GM13976 (cell line): ENCODE data around the gene ADGRL2.

ENCODE experiments used
- DNase-seq: peaks from one replicate; pipeline ENCODE4 v3.0.0; 2012; ENCODE audit warnings: low spot score
- in situ Hi-C: fragments of 300-500 bp; cut with MboI; formaldehyde crosslinking; loops from one replicate; pipeline ENCODE4 v1.12.0; 2022; ENCODE audit warnings: low sequenced_read_pairs, mixed read lengths, inconsistent platforms; ENCODE audit not compliant: unreplicated experiment
- TF ChIP-seq, protein P1 (sequence below): IDR thresholded peaks from 2 replicates; pipeline ENCODE4 v1.5.1; 2012; ENCODE audit warnings: borderline replicate concordance, mild to moderate bottlenecking; ENCODE audit not compliant: insufficient read depth; ENCODE audit errors: extremely low read depth, missing control alignments, control extremely low read depth

ADGRL2 gene

GRCh38 chr1:81936853-81937252, 136.1 kb downstream of the ADGRL2 start:
- no peak for DNase-seq
- TF ChIP-seq, protein P1, sequence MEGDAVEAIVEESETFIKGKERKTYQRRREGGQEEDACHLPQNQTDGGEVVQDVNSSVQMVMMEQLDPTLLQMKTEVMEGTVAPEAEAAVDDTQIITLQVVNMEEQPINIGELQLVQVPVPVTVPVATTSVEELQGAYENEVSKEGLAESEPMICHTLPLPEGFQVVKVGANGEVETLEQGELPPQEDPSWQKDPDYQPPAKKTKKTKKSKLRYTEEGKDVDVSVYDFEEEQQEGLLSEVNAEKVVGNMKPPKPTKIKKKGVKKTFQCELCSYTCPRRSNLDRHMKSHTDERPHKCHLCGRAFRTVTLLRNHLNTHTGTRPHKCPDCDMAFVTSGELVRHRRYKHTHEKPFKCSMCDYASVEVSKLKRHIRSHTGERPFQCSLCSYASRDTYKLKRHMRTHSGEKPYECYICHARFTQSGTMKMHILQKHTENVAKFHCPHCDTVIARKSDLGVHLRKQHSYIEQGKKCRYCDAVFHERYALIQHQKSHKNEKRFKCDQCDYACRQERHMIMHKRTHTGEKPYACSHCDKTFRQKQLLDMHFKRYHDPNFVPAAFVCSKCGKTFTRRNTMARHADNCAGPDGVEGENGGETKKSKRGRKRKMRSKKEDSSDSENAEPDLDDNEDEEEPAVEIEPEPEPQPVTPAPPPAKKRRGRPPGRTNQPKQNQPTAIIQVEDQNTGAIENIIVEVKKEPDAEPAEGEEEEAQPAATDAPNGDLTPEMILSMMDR: no peak
- in situ Hi-C loops: no loop called here

GRCh38 chr1:81937791-81938450, 137.2 kb downstream of the ADGRL2 start:
- in situ Hi-C loops: no loop called here
- TF ChIP-seq, protein P1: no peak
- DNase-seq: no peak

- TF ChIP-seq, protein P1: no peak
- DNase-seq: no peak
- in situ Hi-C loops: no loop called here
These were observed 147.8 kb downstream of the ADGRL2 start for GRCh38 chr1:81948495-81948894.

GRCh38 chr1:81949421-81949820, 148.7 kb downstream of the ADGRL2 start:
- no peak for DNase-seq
- in situ Hi-C loops: no loop called here
- TF ChIP-seq, protein P1: no peak

DNA sequence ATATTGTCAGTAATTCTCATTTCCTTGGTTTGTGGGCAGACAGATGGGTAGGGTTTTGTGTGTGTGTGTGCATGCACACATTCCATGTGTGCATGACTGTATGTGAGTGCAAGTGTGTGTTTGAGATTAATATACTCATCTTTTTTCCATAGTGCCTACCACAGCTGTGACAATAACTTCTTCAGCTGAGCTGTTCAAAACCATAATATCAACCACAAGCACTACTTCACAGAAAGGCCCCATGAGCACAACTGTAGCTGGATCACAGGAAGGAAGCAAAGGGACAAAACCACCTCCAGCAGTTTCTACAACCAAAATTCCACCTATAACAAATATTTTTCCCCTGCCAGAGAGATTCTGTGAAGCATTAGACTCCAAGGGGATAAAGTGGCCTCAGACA, 149.3 kb downstream of the ADGRL2 start:
- in situ Hi-C loops: no loop called here
- no peak for DNase-seq
- TF ChIP-seq, protein P1: no peak

DNA sequence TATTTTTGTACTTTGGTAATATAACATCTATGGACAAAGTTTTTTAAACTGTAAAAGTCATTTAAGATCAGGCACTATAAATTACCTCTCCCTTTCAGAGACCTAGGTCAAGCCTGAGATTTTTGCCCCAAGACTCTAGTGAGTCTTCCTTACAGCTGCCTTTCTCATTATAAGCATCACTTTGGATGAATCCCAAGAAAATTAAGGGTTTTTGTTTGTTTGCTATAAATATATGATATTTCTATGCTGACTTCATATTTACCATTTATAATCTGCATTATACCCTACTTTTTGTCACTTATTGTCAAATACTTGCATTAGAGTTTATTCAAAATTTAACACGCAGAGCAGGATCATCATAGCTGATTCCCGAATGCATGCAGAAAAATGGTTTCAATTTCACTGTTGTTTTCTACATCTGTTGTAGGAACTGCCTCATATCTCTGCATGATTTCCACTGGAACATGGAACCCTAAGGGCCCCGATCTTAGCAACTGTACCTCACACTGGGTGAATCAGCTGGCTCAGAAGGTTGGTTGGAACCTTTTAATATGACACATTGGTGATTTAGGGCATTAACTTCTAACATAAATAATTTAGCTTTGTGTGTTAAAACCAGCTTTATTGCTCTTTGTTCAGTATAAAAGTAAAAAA, 150.0 kb downstream of the ADGRL2 start:
- in situ Hi-C loops: no loop called here
- DNase-seq: no peak
- TF ChIP-seq, protein P1: no peak
